ENCODE data around the gene TTC3. TPM values are rescaled to one million over a fixed set of nuclear protein-coding genes. Genes with fewer than 3 reads are reported as not detected.
"Not testable (repeated sequence)": the region's sequence is repeated elsewhere in the genome, so short reads cannot be mapped to it uniquely, and the experiment has no call there.

Gene TTC3
- total RNA-seq, 1 experiment from 2014 or later, result 68.0 TPM

- Mint-ChIP-seq H3K36me3 (ENCODE audit: insufficient read depth, unreplicated experiment) (no peaks in the 10 kb centered on the region), H3K4me1 (ENCODE audit: low read depth, unreplicated experiment) (no peaks in the 10 kb centered on the region), H3K27me3 (ENCODE audit: unreplicated experiment) (no peaks in the 10 kb centered on the region), H3K27ac (ENCODE audit: unreplicated experiment) (no peak overlapping the region), H3K4me3 (ENCODE audit: low read depth, unreplicated experiment) (no peak overlapping the region), H3K9me3 (ENCODE audit: low read depth, unreplicated experiment) (no peaks in the 10 kb centered on the region)
- DNase-seq, result no peak
- CTCF ChIA-PET, result no interaction called here
- no peak for TF ChIP-seq CTCF (IDR thresholded peaks at IDR 0.05; ENCODE audit: unreplicated experiment)
- intact Hi-C loops (cut with micrococcal nuclease; ENCODE audit: unreplicated experiment), result no loop called here
- BruUV-seq (replicated peaks), result no TSS peak
Observed at GRCh38 chr21:37095821-37096220, 22.8 kb downstream of the TTC3 start.

GRCh38 chr21:37098751-37099150 lies 25.7 kb downstream of the TTC3 start:
- Mint-ChIP-seq H3K36me3 (ENCODE audit: insufficient read depth, unreplicated experiment) (peaks cover 3% of the 10 kb centered on the region), H3K27me3 (ENCODE audit: unreplicated experiment) (no peaks in the 10 kb centered on the region), H3K27ac (ENCODE audit: unreplicated experiment) (no peak overlapping the region), H3K4me1 (ENCODE audit: low read depth, unreplicated experiment) (no peaks in the 10 kb centered on the region), H3K4me3 (ENCODE audit: low read depth, unreplicated experiment) (no peak overlapping the region), H3K9me3 (ENCODE audit: low read depth, unreplicated experiment) (peaks cover 2% of the 10 kb centered on the region)
- no TSS peak for BruUV-seq (replicated peaks)
- DNase-seq, result no peak
- CTCF ChIA-PET, result no interaction called here
- no peak for TF ChIP-seq CTCF (IDR thresholded peaks at IDR 0.05; ENCODE audit: unreplicated experiment)
- intact Hi-C loops (cut with micrococcal nuclease; ENCODE audit: unreplicated experiment), result no loop called here

GRCh38 chr21:37100316-37100715 lies 27.3 kb downstream of the TTC3 start:
- Mint-ChIP-seq H3K4me1 (ENCODE audit: low read depth, unreplicated experiment) (no peaks in the 10 kb centered on the region), H3K27ac (ENCODE audit: unreplicated experiment) (no peak overlapping the region), H3K36me3 (ENCODE audit: insufficient read depth, unreplicated experiment) (peaks cover 6% of the 10 kb centered on the region), H3K4me3 (ENCODE audit: low read depth, unreplicated experiment) (no peak overlapping the region), H3K27me3 (ENCODE audit: unreplicated experiment) (no peaks in the 10 kb centered on the region), H3K9me3 (ENCODE audit: low read depth, unreplicated experiment) (peaks cover 4% of the 10 kb centered on the region)
- intact Hi-C loops (cut with micrococcal nuclease; ENCODE audit: unreplicated experiment), result no loop called here
- CTCF ChIA-PET, result no interaction called here
- BruUV-seq (replicated peaks), result no TSS peak
- no peak for TF ChIP-seq CTCF (IDR thresholded peaks at IDR 0.05; ENCODE audit: unreplicated experiment)
- DNase-seq, result no peak

GRCh38 chr21:37101384-37101783 lies 28.3 kb downstream of the TTC3 start:
- BruUV-seq (replicated peaks), result no TSS peak
- Mint-ChIP-seq H3K36me3 (ENCODE audit: insufficient read depth, unreplicated experiment) (peaks cover 6% of the 10 kb centered on the region), H3K27me3 (ENCODE audit: unreplicated experiment) (no peaks in the 10 kb centered on the region), H3K4me1 (ENCODE audit: low read depth, unreplicated experiment) (no peaks in the 10 kb centered on the region), H3K9me3 (ENCODE audit: low read depth, unreplicated experiment) (peaks cover 4% of the 10 kb centered on the region), H3K4me3 (ENCODE audit: low read depth, unreplicated experiment) (no peak overlapping the region), H3K27ac (ENCODE audit: unreplicated experiment) (no peak overlapping the region)
- DNase-seq, result no peak
- no peak for TF ChIP-seq CTCF (IDR thresholded peaks at IDR 0.05; ENCODE audit: unreplicated experiment)
- intact Hi-C loops (cut with micrococcal nuclease; ENCODE audit: unreplicated experiment), result no loop called here
- CTCF ChIA-PET, result no interaction called here

GRCh38 chr21:37102746-37103145 lies 29.7 kb downstream of the TTC3 start:
- BruUV-seq (replicated peaks); H3K36me3 Mint-ChIP-seq (ENCODE audit: insufficient read depth, unreplicated experiment); H3K9me3 Mint-ChIP-seq (ENCODE audit: low read depth, unreplicated experiment); intact Hi-C loops (cut with micrococcal nuclease; ENCODE audit: unreplicated experiment); H3K27ac Mint-ChIP-seq (ENCODE audit: unreplicated experiment); H3K27me3 Mint-ChIP-seq (ENCODE audit: unreplicated experiment); H3K4me1 Mint-ChIP-seq (ENCODE audit: low read depth, unreplicated experiment); H3K4me3 Mint-ChIP-seq (ENCODE audit: low read depth, unreplicated experiment); DNase-seq; CTCF ChIA-PET: not testable (repeated sequence)
